ENCODE data around the gene LRRC39. TPM values are rescaled to one million over a fixed set of nuclear protein-coding genes. Genes with fewer than 3 reads are reported as not detected.
"Not testable (repeated sequence)": the region's sequence is repeated elsewhere in the genome, so short reads cannot be mapped to it uniquely, and the experiment has no call there.

The LRRC39 gene
- total and polyA plus RNA-seq, 7 donors = 27.7 to 227 (median 92.5) TPM

DNA sequence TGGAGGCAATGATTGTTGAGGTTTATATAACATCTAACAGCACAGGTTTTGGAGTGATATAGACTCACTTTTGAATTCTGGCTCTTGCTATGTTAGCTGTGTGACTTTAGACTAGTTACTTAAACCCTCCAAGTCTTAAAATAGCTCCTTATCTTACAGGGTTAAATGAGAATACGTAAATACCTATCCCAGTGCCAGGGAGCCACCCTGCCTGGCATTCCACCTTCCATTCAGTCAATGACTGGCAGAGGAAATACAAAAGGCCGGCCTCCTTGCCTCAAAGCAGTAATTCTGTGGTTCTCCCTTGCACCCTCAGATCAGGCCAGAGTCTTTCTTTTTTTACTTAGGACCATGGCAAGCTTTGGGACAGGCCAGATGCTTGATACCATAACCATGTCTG, 39.8 kb upstream of the LRRC39 start:
- intact Hi-C loops (cut with DNase I) = no loop called here
- Histone ChIP-seq H3K9me3 (no peaks in the 10 kb centered on the region), H3K27ac (no peak overlapping the region), H3K36me3 (ENCODE audit: insufficient read depth in 1 of 2, low read depth in 1 of 2) (peaks cover 3 to 77% of the 10 kb centered on the region in 2 donors), H3K27me3 (ENCODE audit: insufficient read depth in 3 of 3, low read length in 2 of 3) (no peaks in the 10 kb centered on the region), H3K4me3 (no peak overlapping the region), H3K4me1 (peaks cover 8% of the 10 kb centered on the region)
- DNase-seq (no peak), ATAC-seq (peak in 3 of 4 donors; percentile 39 to 78 (median 70))
- no peak for TF ChIP-seq CTCF (IDR thresholded peaks at IDR 0.05)
- WGBS, 3 donors = 36 to 41% (median 41%) methylated on average over 2 of the region's 2 CpGs

GRCh38 chr1:100215101-100215500, 37.0 kb upstream of the LRRC39 start:
- H3K4me3 ChIP-seq = no peak overlapping the region
- H3K9me3 ChIP-seq = no peaks in the 10 kb centered on the region
- ATAC-seq = no peak
- H3K4me1 ChIP-seq = peaks cover 8% of the 10 kb centered on the region
- intact Hi-C loops (cut with DNase I) = no loop called here
- H3K27me3 ChIP-seq (ENCODE audit: insufficient read depth in 3 of 3, low read length in 2 of 3) = no peaks in the 10 kb centered on the region
- no peak for TF ChIP-seq CTCF (IDR thresholded peaks at IDR 0.05)
- no peak overlapping the region for H3K27ac ChIP-seq
- 93 to 98% (median 93%) methylated on average over 1 of the region's 1 CpG for WGBS, 3 donors
- no peak for DNase-seq
- peaks cover 6 to 89% of the 10 kb centered on the region in 2 donors for H3K36me3 ChIP-seq (ENCODE audit: insufficient read depth in 1 of 2, low read depth in 1 of 2)

DNA sequence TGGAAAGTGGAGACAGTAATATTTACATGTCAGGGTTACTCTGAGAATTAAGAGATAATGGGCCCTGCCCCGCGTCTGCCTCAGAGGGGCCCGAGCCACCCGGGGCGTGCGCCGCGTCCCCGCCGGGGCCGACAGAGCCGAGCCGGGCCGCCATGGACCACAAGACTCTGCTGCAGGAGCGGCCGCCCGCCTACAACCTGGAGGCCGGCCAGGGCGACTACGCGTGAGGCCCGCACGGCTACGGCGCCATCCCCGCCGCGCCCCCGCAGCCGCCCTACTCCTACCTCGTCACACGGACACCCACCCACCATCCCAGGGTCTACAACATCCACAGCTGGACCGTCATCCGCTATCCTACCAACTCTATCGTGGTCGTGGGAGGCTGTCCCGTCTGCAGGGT, 35.1 kb upstream of the LRRC39 start:
- Histone ChIP-seq H3K4me1 (peaks cover 4% of the 10 kb centered on the region), H3K4me3 (no peak overlapping the region), H3K27ac (no peak overlapping the region), H3K36me3 (ENCODE audit: insufficient read depth in 1 of 2, low read depth in 1 of 2) (peaks cover 6 to 99% of the 10 kb centered on the region in 2 donors), H3K27me3 (ENCODE audit: insufficient read depth in 3 of 3, low read length in 2 of 3) (no peaks in the 10 kb centered on the region), H3K9me3 (no peaks in the 10 kb centered on the region)
- ATAC-seq (no peak), DNase-seq (no peak)
- WGBS, 3 donors = 96 to 98% (median 97%) methylated on average over 36 to 37 of the region's 37 CpGs
- TF ChIP-seq CTCF (IDR thresholded peaks at IDR 0.05) = no peak
- intact Hi-C loops (cut with DNase I) = no loop called here

- intact Hi-C loops (cut with DNase I) = no loop called here
- Histone ChIP-seq H3K4me1 (no peaks in the 10 kb centered on the region), H3K36me3 (ENCODE audit: insufficient read depth in 1 of 2, low read depth in 1 of 2) (peaks cover 0 to 73% of the 10 kb centered on the region in 2 donors), H3K27me3 (ENCODE audit: insufficient read depth in 3 of 3, low read length in 2 of 3) (no peaks in the 10 kb centered on the region), H3K27ac (no peak overlapping the region), H3K4me3 (no peak overlapping the region), H3K9me3 (no peaks in the 10 kb centered on the region)
- no peak for TF ChIP-seq CTCF (IDR thresholded peaks at IDR 0.05)
- no peak for DNase-seq
- no peak for ATAC-seq
- WGBS, 3 donors = 98 to 99% (median 98%) methylated on average over 2 of the region's 2 CpGs
Measured at GRCh38 chr1:100206301-100206700, 28.2 kb upstream of the LRRC39 start.

- 95 to 100% (median 99%) methylated on average over 2 of the region's 2 CpGs for WGBS, 3 donors
- intact Hi-C loops (cut with DNase I); H3K9me3 ChIP-seq; ATAC-seq; H3K27ac ChIP-seq; H3K4me3 ChIP-seq; H3K4me1 ChIP-seq; H3K27me3 ChIP-seq (ENCODE audit: insufficient read depth in 3 of 3, low read length in 2 of 3); DNase-seq: not testable (repeated sequence)
- peaks cover 0 to 70% of the 10 kb centered on the region in 2 donors for H3K36me3 ChIP-seq (ENCODE audit: insufficient read depth in 1 of 2, low read depth in 1 of 2)
Measured at GRCh38 chr1:100205593-100205992, 27.5 kb upstream of the LRRC39 start.

- intact Hi-C loops (cut with DNase I); ATAC-seq; H3K27ac ChIP-seq; DNase-seq; H3K4me3 ChIP-seq; H3K27me3 ChIP-seq (ENCODE audit: insufficient read depth in 3 of 3, low read length in 2 of 3); H3K4me1 ChIP-seq; H3K9me3 ChIP-seq: not testable (repeated sequence)
- 94 to 98% (median 97%) methylated on average over 2 of the region's 2 CpGs for WGBS, 3 donors
- peaks cover 0 to 70% of the 10 kb centered on the region in 2 donors for H3K36me3 ChIP-seq (ENCODE audit: insufficient read depth in 1 of 2, low read depth in 1 of 2)
Measured at GRCh38 chr1:100205103-100205502, 27.0 kb upstream of the LRRC39 start.

GRCh38 chr1:100202703-100203102, 24.6 kb upstream of the LRRC39 start:
- H3K27me3 ChIP-seq (ENCODE audit: insufficient read depth in 3 of 3, low read length in 2 of 3); H3K9me3 ChIP-seq; DNase-seq; ATAC-seq; intact Hi-C loops (cut with DNase I); H3K4me3 ChIP-seq; H3K4me1 ChIP-seq; H3K27ac ChIP-seq: not testable (repeated sequence)
- peaks cover 0 to 70% of the 10 kb centered on the region in 2 donors for H3K36me3 ChIP-seq (ENCODE audit: insufficient read depth in 1 of 2, low read depth in 1 of 2)
- 44 to 51% (median 49%) methylated on average over 2 of the region's 2 CpGs for WGBS, 3 donors

DNA sequence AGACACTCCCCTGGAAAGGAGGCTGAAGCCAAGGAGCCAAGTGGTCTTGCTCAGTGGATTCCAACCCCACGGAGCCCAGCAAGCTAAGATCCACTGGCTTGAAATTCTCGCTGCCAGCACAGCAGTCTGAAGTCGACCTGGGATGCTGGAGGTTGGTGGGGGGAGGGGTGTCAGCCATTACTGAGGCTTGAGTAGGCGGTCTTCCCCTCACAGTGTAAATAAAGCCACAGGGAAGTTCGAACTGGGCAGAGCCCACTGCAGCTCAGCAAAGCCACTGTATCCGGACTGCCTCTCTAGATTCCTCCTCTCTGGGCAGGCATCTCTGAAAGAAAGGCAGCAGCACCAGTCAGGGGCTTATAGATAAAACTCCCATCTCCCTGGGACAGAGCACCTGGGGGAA, 22.0 kb upstream of the LRRC39 start:
- H3K27me3 ChIP-seq (ENCODE audit: insufficient read depth in 3 of 3, low read length in 2 of 3); intact Hi-C loops (cut with DNase I); ATAC-seq; H3K4me3 ChIP-seq; H3K9me3 ChIP-seq; DNase-seq; H3K4me1 ChIP-seq; H3K27ac ChIP-seq: not testable (repeated sequence)
- WGBS, 3 donors = 64 to 72% (median 70%) methylated on average over 6 of the region's 6 CpGs
- H3K36me3 ChIP-seq (ENCODE audit: insufficient read depth in 1 of 2, low read depth in 1 of 2) = peaks cover 0 to 61% of the 10 kb centered on the region in 2 donors

All from psoas muscle (tissue), 8 donors.